ENCODE data around the gene ZNF653. TPM values are rescaled to one million over a fixed set of nuclear protein-coding genes. Genes with fewer than 3 reads are reported as not detected.

The ZNF653 gene
- total and polyA plus RNA-seq, 2 of the 8 experiments (the other 6 are each of a cell fraction or from before 2014, with no cell fraction given), result 7.0 to 7.9 TPM

DNA sequence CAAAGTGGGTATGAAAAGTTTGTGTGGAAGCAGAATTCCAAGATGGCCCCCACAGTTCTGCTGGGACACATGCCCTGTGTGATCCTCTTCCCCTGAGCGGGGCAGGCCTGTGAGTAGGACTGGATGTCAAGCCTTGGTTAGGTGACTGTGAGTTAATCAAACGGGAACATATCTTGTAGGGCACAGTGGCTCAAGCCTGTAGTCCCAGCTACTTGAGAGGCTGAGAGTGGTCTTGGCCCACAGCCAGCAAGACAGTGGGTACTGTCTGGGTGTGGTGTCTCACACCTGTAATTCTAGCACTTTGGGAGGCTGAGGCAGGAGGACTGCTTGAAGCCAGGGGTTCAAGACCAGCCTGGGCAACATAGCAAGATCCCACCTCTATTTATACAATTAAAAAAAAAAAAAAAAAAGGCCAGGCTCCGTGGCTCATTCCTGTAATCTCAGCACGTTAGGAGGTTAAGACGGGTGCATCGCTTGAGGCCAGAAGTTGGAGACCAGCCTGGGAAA lies 6.4 kb downstream of the ZNF653 start (continued):
- TF ChIP-seq CBX8 (IDR thresholded peaks at IDR 0.05; ENCODE audit: borderline replicate concordance, low read depth, low read length) (no peak), FOSL1 (IDR thresholded peaks at IDR 0.05; ENCODE audit: insufficient read depth, low read depth, low read length) (no peak), SUZ12 (IDR thresholded peaks at IDR 0.05; ENCODE audit: low read length) (no peak), CHD1 (IDR thresholded peaks at IDR 0.05; ENCODE audit: low read depth, low read length) (no peak)
